Skeletal muscle tissue (tissue), 4 donors: Measurements from ENCODE around the gene MRGPRF. TPM values are rescaled to one million over a fixed set of nuclear protein-coding genes. Genes with fewer than 3 reads are reported as not detected.

ENCODE experiments used
- H3K27ac ChIP-seq: one replicate; pipeline ENCODE4 v1.7.0; 2013; ENCODE audit warnings: mild to moderate bottlenecking, low read depth, low read length, inconsistent platforms
- H3K27me3 ChIP-seq, 3 donors: one replicate each; pipeline ENCODE4 v1.7.0; 2013; ENCODE audit warnings: low read length in 3 of 3; ENCODE audit not compliant: control insufficient read depth in 3 of 3, insufficient read depth in 3 of 3
- H3K36me3 ChIP-seq, 3 donors: one replicate each; pipeline ENCODE4 v1.7.0; 2013; ENCODE audit warnings: low read length in 3 of 3; ENCODE audit not compliant: control insufficient read depth in 3 of 3, insufficient read depth in 3 of 3
- H3K4me1 ChIP-seq, 3 donors: one replicate each; pipeline ENCODE4 v1.7.0; 2013; ENCODE audit warnings: low read length in 3 of 3, mild to moderate bottlenecking in 3 of 3; ENCODE audit not compliant: control insufficient read depth in 3 of 3, insufficient read depth in 3 of 3
- H3K4me3 ChIP-seq, 3 donors: one replicate each; pipeline ENCODE4 v1.7.0; 2013; ENCODE audit warnings: low read length in 3 of 3
- H3K9ac ChIP-seq, 3 donors: one replicate each; pipeline ENCODE4 v1.7.0; 2013; ENCODE audit warnings: low read length in 3 of 3, mild to moderate bottlenecking in 3 of 3, moderate library complexity in 2 of 3, low read depth in 1 of 3
- H3K9me3 ChIP-seq, 3 donors: one replicate each; pipeline ENCODE4 v1.7.0; 2013; ENCODE audit warnings: low read length in 3 of 3; ENCODE audit not compliant: control insufficient read depth in 3 of 3
- total RNA-seq: library from RNA; depleted of rRNA; stranded (reverse); fragments of >200 nt; gene quantifications from one replicate; pipeline ENCODE4 v1.2.3, GENCODE V29; 2014
- donor health status: Osteomylitis.

The MRGPRF gene
- total RNA-seq, 1 donor from 2014 or later, result 16.7 TPM

DNA sequence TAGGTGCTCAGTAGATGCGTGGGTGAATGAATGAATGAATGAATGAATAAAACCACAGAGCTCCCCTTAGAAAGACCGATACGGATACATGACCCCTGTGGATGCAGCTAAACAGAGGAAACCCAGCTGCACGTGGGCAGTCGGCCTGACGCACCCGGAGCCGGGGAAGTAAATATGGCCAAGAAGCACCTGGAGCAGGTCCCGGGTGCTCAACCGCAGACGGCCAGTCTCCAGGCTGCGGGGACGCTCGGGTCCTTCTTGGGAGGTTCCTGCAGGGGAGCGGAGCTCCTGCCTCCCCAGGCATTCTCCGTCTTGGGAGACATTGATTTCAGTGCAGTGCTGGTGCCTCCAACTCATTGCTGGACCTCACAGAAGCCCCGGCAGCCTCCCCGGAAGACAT lies 24.0 kb upstream of the MRGPRF start:
- Histone ChIP-seq H3K4me1 (peaks cover 0 to 7% (median 4%) of the 10 kb centered on the region in 3 donors), H3K9me3 (no peaks in the 10 kb centered on the region), H3K36me3 (no peaks in the 10 kb centered on the region), H3K4me3 (no peak overlapping the region), H3K27me3 (peaks cover 12 to 31% (median 16%) of the 10 kb centered on the region in 3 donors), H3K27ac (no peak overlapping the region), H3K9ac (no peak overlapping the region)

DNA sequence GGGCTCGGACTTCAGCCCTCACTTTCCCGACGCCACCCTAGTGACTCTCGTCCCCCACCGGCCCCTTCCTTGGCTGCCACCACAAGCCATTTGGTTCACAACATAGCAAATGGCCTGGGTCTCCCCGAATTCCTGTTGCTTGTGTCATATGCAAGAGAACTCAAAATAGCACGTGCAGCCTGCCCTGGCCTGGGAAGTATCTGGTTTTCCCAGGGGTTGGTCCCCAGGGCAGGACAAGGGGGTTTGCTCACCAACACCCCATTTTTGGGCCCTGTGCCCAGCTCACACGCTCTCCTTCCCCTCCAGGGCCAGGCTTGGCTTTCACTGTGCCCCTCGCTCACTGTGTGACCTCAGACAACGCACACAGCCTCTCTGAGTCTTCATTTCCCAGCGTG lies 22.9 kb upstream of the MRGPRF start:
- no peak overlapping the region for H3K9ac ChIP-seq
- H3K36me3 ChIP-seq, result no peaks in the 10 kb centered on the region
- no peaks in the 10 kb centered on the region for H3K9me3 ChIP-seq
- H3K4me3 ChIP-seq, result no peak overlapping the region
- H3K4me1 ChIP-seq, result peaks cover 0 to 7% (median 4%) of the 10 kb centered on the region in 3 donors
- H3K27me3 ChIP-seq, result peaks cover 12 to 31% (median 16%) of the 10 kb centered on the region in 3 donors
- H3K27ac ChIP-seq, result peak overlapping the region; percentile 51

GRCh38 chr11:69035150-69035945 lies 22.3 kb upstream of the MRGPRF start:
- H3K4me1 ChIP-seq, result peaks cover 0 to 7% (median 4%) of the 10 kb centered on the region in 3 donors
- no peak overlapping the region for H3K4me3 ChIP-seq
- H3K27ac ChIP-seq, result peak overlapping the region; percentile 51
- no peaks in the 10 kb centered on the region for H3K36me3 ChIP-seq
- no peaks in the 10 kb centered on the region for H3K9me3 ChIP-seq
- peaks cover 12 to 31% (median 16%) of the 10 kb centered on the region in 3 donors for H3K27me3 ChIP-seq
- no peak overlapping the region for H3K9ac ChIP-seq

DNA sequence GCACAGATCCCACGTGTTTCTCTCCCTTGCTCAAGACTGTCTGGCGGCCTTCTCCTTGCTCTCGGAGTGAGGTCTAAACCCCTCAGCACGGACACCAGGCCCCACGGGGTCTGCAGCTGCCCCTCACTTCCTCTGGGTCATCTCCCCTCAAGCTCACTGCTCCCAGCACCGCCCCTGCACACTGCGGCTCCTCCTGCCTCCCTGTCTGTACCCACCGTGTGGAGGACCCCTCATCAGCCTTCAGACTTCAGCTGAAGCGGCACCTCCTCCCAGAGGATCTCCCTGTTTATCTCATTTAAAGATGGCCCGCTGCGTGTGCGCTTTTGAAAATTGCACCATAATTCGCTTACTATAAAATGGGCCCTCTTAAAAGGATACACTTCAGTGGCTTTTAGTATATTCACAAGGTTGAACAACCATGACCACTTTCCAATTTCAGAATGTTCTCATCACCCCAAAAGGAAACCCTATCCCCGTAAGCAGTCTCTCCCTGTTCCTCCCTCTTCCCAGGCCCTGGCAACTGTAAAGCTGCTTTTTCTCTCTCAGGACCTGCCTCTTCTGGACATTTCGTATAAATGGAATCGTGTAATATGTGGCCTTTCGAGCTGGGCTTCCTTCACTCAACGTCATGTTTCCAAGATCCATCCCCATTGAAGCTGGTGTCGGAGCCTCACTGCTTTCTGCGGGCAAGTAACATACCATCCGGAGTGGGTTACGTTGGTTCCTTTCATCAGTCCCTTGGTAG lies 21.2 kb upstream of the MRGPRF start:
- peaks cover 12 to 31% (median 16%) of the 10 kb centered on the region in 3 donors for H3K27me3 ChIP-seq
- H3K27ac ChIP-seq, result no peak overlapping the region
- H3K9ac ChIP-seq, result no peak overlapping the region
- H3K4me3 ChIP-seq, result no peak overlapping the region
- H3K4me1 ChIP-seq, result peaks cover 0 to 7% (median 4%) of the 10 kb centered on the region in 3 donors
- H3K9me3 ChIP-seq, result no peaks in the 10 kb centered on the region
- H3K36me3 ChIP-seq, result no peaks in the 10 kb centered on the region

- Histone ChIP-seq H3K4me1 (peaks cover 0 to 7% (median 4%) of the 10 kb centered on the region in 3 donors), H3K27me3 (peaks cover 12 to 31% (median 16%) of the 10 kb centered on the region in 3 donors), H3K9me3 (no peaks in the 10 kb centered on the region), H3K4me3 (no peak overlapping the region), H3K9ac (no peak overlapping the region), H3K36me3 (no peaks in the 10 kb centered on the region), H3K27ac (no peak overlapping the region)
Observed at GRCh38 chr11:69033431-69033830, 20.4 kb upstream of the MRGPRF start.

DNA sequence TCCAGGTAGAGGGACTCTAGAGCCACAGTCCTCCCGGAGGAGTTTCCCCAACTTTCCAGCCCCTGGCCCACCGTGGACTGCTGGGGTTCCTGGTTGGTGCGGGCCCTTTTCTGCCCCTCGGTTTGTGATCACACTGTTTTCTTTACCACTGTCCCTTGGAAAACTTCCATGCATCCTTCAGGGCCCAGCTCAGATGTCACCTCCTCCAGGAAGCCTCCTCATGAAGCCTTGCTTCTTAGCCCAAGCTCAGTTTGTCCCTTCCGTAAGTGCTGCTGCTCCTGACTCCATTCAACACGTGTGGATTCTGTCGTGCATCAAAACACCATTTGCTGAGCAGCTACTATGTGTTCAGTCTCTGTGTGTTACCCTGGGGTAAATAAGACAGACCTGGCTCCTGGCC lies 19.8 kb upstream of the MRGPRF start:
- Histone ChIP-seq H3K27ac (no peak overlapping the region), H3K4me1 (peaks cover 0 to 7% (median 4%) of the 10 kb centered on the region in 3 donors), H3K9ac (no peak overlapping the region), H3K36me3 (no peaks in the 10 kb centered on the region), H3K27me3 (peaks cover 12 to 31% (median 16%) of the 10 kb centered on the region in 3 donors), H3K9me3 (no peaks in the 10 kb centered on the region), H3K4me3 (no peak overlapping the region)

GRCh38 chr11:69030301-69030700 lies 17.3 kb upstream of the MRGPRF start:
- Histone ChIP-seq H3K36me3 (no peaks in the 10 kb centered on the region), H3K4me1 (peaks cover 0 to 2% (median 0%) of the 10 kb centered on the region in 3 donors), H3K9ac (no peak overlapping the region), H3K9me3 (no peaks in the 10 kb centered on the region), H3K27ac (no peak overlapping the region), H3K4me3 (no peak overlapping the region), H3K27me3 (peaks cover 0 to 13% (median 6%) of the 10 kb centered on the region in 3 donors)

GRCh38 chr11:69027704-69028372 lies 14.8 kb upstream of the MRGPRF start:
- Histone ChIP-seq H3K4me3 (no peak overlapping the region), H3K27me3 (peaks cover 0 to 4% (median 0%) of the 10 kb centered on the region in 3 donors), H3K36me3 (no peaks in the 10 kb centered on the region), H3K4me1 (no peaks in the 10 kb centered on the region), H3K9me3 (no peaks in the 10 kb centered on the region), H3K9ac (no peak overlapping the region), H3K27ac (no peak overlapping the region)

DNA sequence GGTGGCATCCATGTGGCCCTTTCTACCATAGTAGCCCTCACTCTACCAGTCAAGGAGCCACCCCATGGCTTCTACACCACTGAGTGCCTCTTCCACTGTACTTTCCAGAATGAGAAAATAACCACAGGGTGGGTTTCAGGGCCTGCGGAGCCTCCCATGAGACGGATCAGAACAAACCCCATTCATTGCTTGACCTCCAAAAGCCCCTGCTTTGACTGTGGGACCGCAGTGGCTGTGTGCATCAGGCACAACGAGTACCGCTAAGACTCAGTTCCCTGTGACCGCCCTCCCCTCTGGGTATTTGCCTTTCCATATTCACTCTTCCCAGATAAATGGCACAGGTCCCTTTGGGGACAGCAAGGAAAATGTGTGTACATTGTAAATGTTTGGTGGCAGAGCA lies 11.5 kb upstream of the MRGPRF start:
- Histone ChIP-seq H3K36me3 (no peaks in the 10 kb centered on the region), H3K4me1 (no peaks in the 10 kb centered on the region), H3K9me3 (no peaks in the 10 kb centered on the region), H3K27me3 (peaks cover 0 to 11% (median 0%) of the 10 kb centered on the region in 3 donors), H3K27ac (no peak overlapping the region), H3K4me3 (no peak overlapping the region), H3K9ac (no peak overlapping the region)
